Upper lobe of right lung (tissue), 1 donor: ENCODE data around the gene CTNNA3. TPM values are rescaled to one million over a fixed set of nuclear protein-coding genes. Genes with fewer than 3 reads are reported as not detected.

Source experiments
- ATAC-seq: fragments of 200-7000 bp; cut with Tn5 transposase; one replicate; pipeline ENCODE4 v1.9.1; 2020; ENCODE audit warnings: mild to moderate bottlenecking, moderate library complexity
- DNase-seq: peaks from one replicate; pipeline ENCODE4 v3.0.0-alpha.2; 2020
- H3K27ac ChIP-seq: fragments of 200-600 bp; one replicate; pipeline ENCODE4 v1.8.0; 2022
- H3K27me3 ChIP-seq: fragments of 200-600 bp; one replicate; pipeline ENCODE4 v1.8.0; 2022; ENCODE audit warnings: mild to moderate bottlenecking
- H3K36me3 ChIP-seq: fragments of 200-600 bp; one replicate; pipeline ENCODE4 v1.8.0; 2022
- H3K4me1 ChIP-seq: fragments of 200-600 bp; one replicate; pipeline ENCODE4 v1.8.0; 2022
- H3K4me3 ChIP-seq: fragments of 200-600 bp; one replicate; pipeline ENCODE4 v1.8.0; 2022; ENCODE audit warnings: mild to moderate bottlenecking
- H3K9me3 ChIP-seq: fragments of 200-600 bp; one replicate; pipeline ENCODE4 v1.8.0; 2022
- intact Hi-C: fragments of 100-400 bp; cut with DNase I; formaldehyde crosslinking; loops from one replicate; pipeline ENCODE4 v1.11.0; 2022
- total RNA-seq: library from RNA; stranded (reverse); fragmentation: NEBNext Ultra II Directional; extraction: Animal tissue kit (Norgen Biotek cat#: 25700); gene quantifications from one replicate; pipeline ENCODE4 v1.2.1, GENCODE V29; 2021
- TF ChIP-seq, protein P1 (sequence below): fragments of 200-600 bp; IDR thresholded peaks from one replicate; pipeline ENCODE4 v1.8.0; 2022; ENCODE audit warnings: antibody characterized with exemption
- donor health status: DM: no; HTN: yes; CAD: no; lungs with severe emphysema.

CTNNA3 gene
- total RNA-seq, 1 donor from 2014 or later = 0.67 TPM

DNA sequence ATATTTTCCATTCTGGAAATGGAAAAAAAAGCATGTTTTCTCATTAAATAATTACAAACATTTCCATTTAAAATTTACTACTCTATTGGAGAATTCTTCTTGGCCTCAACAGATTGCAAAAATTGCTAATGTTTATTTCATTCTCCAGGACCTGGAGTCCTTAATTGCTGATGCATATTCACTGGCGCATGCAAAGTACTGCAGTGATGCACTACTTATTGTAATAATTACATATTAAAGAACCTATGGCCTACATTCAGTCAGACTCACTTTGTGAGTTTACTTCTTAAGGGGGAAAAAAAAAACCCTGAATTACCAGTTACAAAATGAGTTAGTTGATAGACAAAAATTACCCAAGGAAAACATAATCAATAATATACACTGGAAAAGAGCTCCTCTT lies 1161.1 kb downstream of the CTNNA3 start:
- intact Hi-C loops = no loop called here
- H3K4me3 ChIP-seq = no peak overlapping the region

DNA sequence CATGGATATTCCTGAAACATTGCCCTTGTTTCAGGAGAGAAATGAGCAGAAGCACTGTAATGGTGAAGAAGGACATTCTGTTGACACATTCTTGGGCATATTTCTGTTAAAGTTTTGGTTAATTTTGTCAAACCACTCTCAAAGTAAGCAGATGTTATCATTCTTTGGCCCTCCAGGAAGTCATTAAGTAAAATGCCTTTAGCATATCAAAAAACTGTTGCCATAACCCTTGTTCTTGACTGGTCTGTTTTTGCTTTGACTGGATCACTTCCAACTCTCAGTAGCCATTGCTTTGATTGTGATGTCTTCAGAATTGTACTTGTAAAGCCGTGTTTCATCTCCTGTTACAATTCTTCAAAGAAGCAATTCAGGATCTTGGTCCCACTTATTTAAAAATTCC lies 1174.5 kb downstream of the CTNNA3 start:
- H3K4me3 ChIP-seq = no peak overlapping the region
- no peak overlapping the region for H3K27ac ChIP-seq
- DNase-seq = no peak
- H3K36me3 ChIP-seq = no peaks in the 10 kb centered on the region
- intact Hi-C loops = no loop called here
- ATAC-seq = no peak
- TF ChIP-seq, protein P1, sequence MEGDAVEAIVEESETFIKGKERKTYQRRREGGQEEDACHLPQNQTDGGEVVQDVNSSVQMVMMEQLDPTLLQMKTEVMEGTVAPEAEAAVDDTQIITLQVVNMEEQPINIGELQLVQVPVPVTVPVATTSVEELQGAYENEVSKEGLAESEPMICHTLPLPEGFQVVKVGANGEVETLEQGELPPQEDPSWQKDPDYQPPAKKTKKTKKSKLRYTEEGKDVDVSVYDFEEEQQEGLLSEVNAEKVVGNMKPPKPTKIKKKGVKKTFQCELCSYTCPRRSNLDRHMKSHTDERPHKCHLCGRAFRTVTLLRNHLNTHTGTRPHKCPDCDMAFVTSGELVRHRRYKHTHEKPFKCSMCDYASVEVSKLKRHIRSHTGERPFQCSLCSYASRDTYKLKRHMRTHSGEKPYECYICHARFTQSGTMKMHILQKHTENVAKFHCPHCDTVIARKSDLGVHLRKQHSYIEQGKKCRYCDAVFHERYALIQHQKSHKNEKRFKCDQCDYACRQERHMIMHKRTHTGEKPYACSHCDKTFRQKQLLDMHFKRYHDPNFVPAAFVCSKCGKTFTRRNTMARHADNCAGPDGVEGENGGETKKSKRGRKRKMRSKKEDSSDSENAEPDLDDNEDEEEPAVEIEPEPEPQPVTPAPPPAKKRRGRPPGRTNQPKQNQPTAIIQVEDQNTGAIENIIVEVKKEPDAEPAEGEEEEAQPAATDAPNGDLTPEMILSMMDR = no peak
- no peaks in the 10 kb centered on the region for H3K27me3 ChIP-seq
- no peaks in the 10 kb centered on the region for H3K9me3 ChIP-seq
- H3K4me1 ChIP-seq = no peaks in the 10 kb centered on the region

More for the DNA sequence above, 1161.1 kb downstream of the CTNNA3 start:
- Histone ChIP-seq H3K9me3 (no peaks in the 10 kb centered on the region), H3K36me3 (no peaks in the 10 kb centered on the region), H3K4me1 (no peaks in the 10 kb centered on the region), H3K27me3 (no peaks in the 10 kb centered on the region), H3K27ac (no peak overlapping the region)
- TF ChIP-seq, protein P1 = no peak
- DNase-seq (no peak), ATAC-seq (no peak)

GRCh38 chr10:66519616-66520015 lies 1176.4 kb downstream of the CTNNA3 start:
- intact Hi-C loops = no loop called here
- Histone ChIP-seq H3K4me3 (no peak overlapping the region), H3K27ac (no peak overlapping the region), H3K9me3 (no peaks in the 10 kb centered on the region), H3K27me3 (no peaks in the 10 kb centered on the region), H3K4me1 (no peaks in the 10 kb centered on the region), H3K36me3 (no peaks in the 10 kb centered on the region)
- no peak for DNase-seq
- TF ChIP-seq, protein P1 = no peak
- ATAC-seq = no peak

- Histone ChIP-seq H3K27me3 (no peaks in the 10 kb centered on the region), H3K4me1 (no peaks in the 10 kb centered on the region), H3K36me3 (no peaks in the 10 kb centered on the region), H3K4me3 (no peak overlapping the region), H3K9me3 (no peaks in the 10 kb centered on the region), H3K27ac (no peak overlapping the region)
- ATAC-seq (no peak), DNase-seq (no peak)
- intact Hi-C loops = no loop called here
- TF ChIP-seq, protein P1 = no peak
These were observed 1181.3 kb downstream of the CTNNA3 start for GRCh38 chr10:66514666-66515065.

DNA sequence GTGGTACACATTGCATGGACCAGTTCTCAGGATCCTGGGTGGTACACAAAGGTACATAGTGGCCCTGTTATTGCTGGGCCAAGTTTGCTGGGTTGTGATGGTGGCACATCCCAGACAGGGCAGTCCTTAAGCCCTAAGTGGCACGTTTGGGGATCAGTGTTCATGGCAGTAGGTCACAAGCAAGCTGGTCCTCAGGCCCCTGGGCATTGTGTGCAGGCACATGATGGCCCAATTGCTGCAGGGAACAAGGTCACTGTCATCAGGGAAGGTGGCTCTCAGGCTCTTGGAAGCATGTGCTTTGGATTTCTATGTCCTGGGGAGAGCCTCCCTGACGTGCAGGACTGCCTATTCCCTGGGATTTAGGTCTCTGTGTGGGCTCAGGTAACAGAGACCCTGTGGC lies 1182.5 kb downstream of the CTNNA3 start:
- Histone ChIP-seq H3K9me3 (no peaks in the 10 kb centered on the region), H3K36me3 (no peaks in the 10 kb centered on the region), H3K4me3 (no peak overlapping the region), H3K27ac (no peak overlapping the region), H3K4me1 (no peaks in the 10 kb centered on the region), H3K27me3 (no peaks in the 10 kb centered on the region)
- TF ChIP-seq, protein P1 = no peak
- ATAC-seq (no peak), DNase-seq (no peak)
- intact Hi-C loops = no loop called here

- TF ChIP-seq, protein P1 = no peak
- no peaks in the 10 kb centered on the region for H3K36me3 ChIP-seq
- H3K4me3 ChIP-seq = no peak overlapping the region
These were observed 1190.9 kb downstream of the CTNNA3 start for GRCh38 chr10:66505003-66505657.

More at GRCh38 chr10:66505003-66505657, 1190.9 kb downstream of the CTNNA3 start:
- DNase-seq = no peak
- Histone ChIP-seq H3K4me1 (no peaks in the 10 kb centered on the region), H3K27ac (no peak overlapping the region), H3K9me3 (no peaks in the 10 kb centered on the region), H3K27me3 (no peaks in the 10 kb centered on the region)
- ATAC-seq = no peak
- intact Hi-C loops = no loop called here
